ENCODE results near the gene MRAS. TPM values are rescaled to one million over a fixed set of nuclear protein-coding genes. Genes with fewer than 3 reads are reported as not detected.

The MRAS gene
- total and polyA plus RNA-seq, 8 donors: 2.3 to 12.6 (median 4.7) TPM

GRCh38 chr3:138405001-138405400, 56.6 kb downstream of the MRAS start:
- WGBS, 2 donors: 78% methylated on average over 7 of the region's 7 CpGs
- no peak for ATAC-seq
- H3K36me3 ChIP-seq: no peaks in the 10 kb centered on the region
- no peak overlapping the region for H3K27ac ChIP-seq
- H3K27me3 ChIP-seq: no peaks in the 10 kb centered on the region
- no peaks in the 10 kb centered on the region for H3K9me3 ChIP-seq
- no peak for DNase-seq
- TF ChIP-seq CTCF (IDR thresholded peaks at IDR 0.05): no peak
- FAIRE-seq: no peak
- no peak overlapping the region for H3K4me3 ChIP-seq
- intact Hi-C loops (cut with DNase I): no loop called here
- no peaks in the 10 kb centered on the region for H3K4me1 ChIP-seq

- Histone ChIP-seq H3K4me1 (no peaks in the 10 kb centered on the region), H3K27ac (no peak overlapping the region), H3K9me3 (no peaks in the 10 kb centered on the region), H3K36me3 (no peaks in the 10 kb centered on the region), H3K27me3 (no peaks in the 10 kb centered on the region), H3K4me3 (no peak overlapping the region)
- intact Hi-C loops (cut with DNase I): no loop called here
- TF ChIP-seq CTCF (IDR thresholded peaks at IDR 0.05): no peak
- DNase-seq (no peak), FAIRE-seq (no peak), ATAC-seq (no peak)
- WGBS, 2 donors: 75 to 84% methylated on average over 5 of the region's 5 CpGs
Observed at GRCh38 chr3:138405486-138405885, 57.1 kb downstream of the MRAS start.

GRCh38 chr3:138406606-138407005, 58.2 kb downstream of the MRAS start:
- Histone ChIP-seq H3K9me3 (no peaks in the 10 kb centered on the region), H3K4me3 (no peak overlapping the region), H3K27ac (no peak overlapping the region), H3K27me3 (no peaks in the 10 kb centered on the region), H3K36me3 (no peaks in the 10 kb centered on the region), H3K4me1 (no peaks in the 10 kb centered on the region)
- intact Hi-C loops (cut with DNase I): no loop called here
- FAIRE-seq: no peak
- no peak for DNase-seq
- no peak for TF ChIP-seq CTCF (IDR thresholded peaks at IDR 0.05)
- no peak for ATAC-seq
- 81 to 83% methylated on average over 2 of the region's 2 CpGs for WGBS, 2 donors

GRCh38 chr3:138407236-138407907, 59.0 kb downstream of the MRAS start:
- WGBS, 2 donors: 81 to 82% methylated on average over 3 of the region's 3 CpGs
- FAIRE-seq (no peak), DNase-seq (no peak), ATAC-seq (no peak)
- Histone ChIP-seq H3K4me1 (no peaks in the 10 kb centered on the region), H3K36me3 (no peaks in the 10 kb centered on the region), H3K4me3 (no peak overlapping the region), H3K9me3 (no peaks in the 10 kb centered on the region), H3K27ac (no peak overlapping the region), H3K27me3 (no peaks in the 10 kb centered on the region)
- no peak for TF ChIP-seq CTCF (IDR thresholded peaks at IDR 0.05)
- intact Hi-C loops (cut with DNase I): no loop called here

- Histone ChIP-seq H3K36me3 (no peaks in the 10 kb centered on the region), H3K4me1 (no peaks in the 10 kb centered on the region), H3K27me3 (no peaks in the 10 kb centered on the region), H3K4me3 (no peak overlapping the region), H3K27ac (no peak overlapping the region), H3K9me3 (no peaks in the 10 kb centered on the region)
- 55 to 67% methylated on average over 7 of the region's 7 CpGs for WGBS, 2 donors
- intact Hi-C loops (cut with DNase I): no loop called here
- no peak for TF ChIP-seq CTCF (IDR thresholded peaks at IDR 0.05)
- no peak for ATAC-seq
- no peak for DNase-seq
- FAIRE-seq: no peak
Observed at GRCh38 chr3:138408751-138409570, 60.6 kb downstream of the MRAS start.
